Measurements from ENCODE around the gene CIAO1.
"Not testable (repeated sequence)": the region's sequence is repeated elsewhere in the genome, so short reads cannot be mapped to it uniquely, and the experiment has no call there.

CIAO1 gene

GRCh38 chr2:96265840-96266679, at the start of gene CIAO1, which contains the start of gene TMEM127:
CIAO1 (plus strand) TSS chr2:96266225; CDS start chr2:96266351, 126 bp downstream.
TMEM127 (minus strand) TSS chr2:96265997; CDS start chr2:96265381, 616 bp downstream.
- DNase-seq (ENCODE audit: low read depth): peak; percentile 99

GRCh38 chr2:96218508-96219131, 47.4 kb upstream of the CIAO1 start:
- no peak for DNase-seq (ENCODE audit: low read depth)

GRCh38 chr2:96219959-96220358, 46.1 kb upstream of the CIAO1 start:
- not testable (repeated sequence) for DNase-seq (ENCODE audit: low read depth)

GRCh38 chr2:96221106-96221505, 44.9 kb upstream of the CIAO1 start:
- DNase-seq (ENCODE audit: low read depth): not testable (repeated sequence)

- no peak for DNase-seq (ENCODE audit: low read depth)
Measured at GRCh38 chr2:96225016-96225533, 41.0 kb upstream of the CIAO1 start.

- DNase-seq (ENCODE audit: low read depth): no peak
Measured at GRCh38 chr2:96231316-96231715, 34.7 kb upstream of the CIAO1 start.

GRCh38 chr2:96233436-96233835, 32.6 kb upstream of the CIAO1 start:
- DNase-seq (ENCODE audit: low read depth): no peak

- no peak for DNase-seq (ENCODE audit: low read depth)
Measured at GRCh38 chr2:96233880-96234316, 32.1 kb upstream of the CIAO1 start.

GRCh38 chr2:96236882-96237281, 29.1 kb upstream of the CIAO1 start:
- no peak for DNase-seq (ENCODE audit: low read depth)

- no peak for DNase-seq (ENCODE audit: low read depth)
Measured at GRCh38 chr2:96238266-96238665, 27.8 kb upstream of the CIAO1 start.

- no peak for DNase-seq (ENCODE audit: low read depth)
Measured at GRCh38 chr2:96239091-96239490, 26.9 kb upstream of the CIAO1 start.

GRCh38 chr2:96239745-96240264, 26.2 kb upstream of the CIAO1 start:
- DNase-seq (ENCODE audit: low read depth): no peak

- DNase-seq (ENCODE audit: low read depth): no peak
Measured at GRCh38 chr2:96240341-96241038, 25.5 kb upstream of the CIAO1 start.

GRCh38 chr2:96241227-96241626, 24.8 kb upstream of the CIAO1 start:
- no peak for DNase-seq (ENCODE audit: low read depth)

GRCh38 chr2:96241900-96242611, 24.0 kb upstream of the CIAO1 start:
- DNase-seq (ENCODE audit: low read depth): peak; percentile 46

GRCh38 chr2:96243843-96244242, 22.2 kb upstream of the CIAO1 start:
- DNase-seq (ENCODE audit: low read depth): no peak

GRCh38 chr2:96245609-96246390, 20.2 kb upstream of the CIAO1 start:
- DNase-seq (ENCODE audit: low read depth): no peak

- no peak for DNase-seq (ENCODE audit: low read depth)
Measured at GRCh38 chr2:96247009-96247408, 19.0 kb upstream of the CIAO1 start.

- no peak for DNase-seq (ENCODE audit: low read depth)
Measured at GRCh38 chr2:96247896-96248295, 18.1 kb upstream of the CIAO1 start.

- no peak for DNase-seq (ENCODE audit: low read depth)
Measured at GRCh38 chr2:96248624-96249023, 17.4 kb upstream of the CIAO1 start.

- DNase-seq (ENCODE audit: low read depth): no peak
Measured at GRCh38 chr2:96249654-96250053, 16.4 kb upstream of the CIAO1 start.

Measured in activated T-cell treated with anti-CD3 and anti-CD28 coated beads for 48 hours (primary cell).